K562 (cell line): ENCODE measurements around the gene STARD13.

Source experiments
- BRF2 ChIP-seq: IDR thresholded peaks from 3 replicates; pipeline ENCODE4 v1.6.1; 2011; ENCODE audit warnings: borderline replicate concordance, mild to moderate bottlenecking; ENCODE audit not compliant: insufficient read length, insufficient read depth
- HLTF ChIP-seq: fragments of 450-650 bp; IDR thresholded peaks from 2 replicates; pipeline ENCODE4 v1.6.1; 2016
- NFYB ChIP-seq: IDR thresholded peaks from 2 replicates; pipeline ENCODE4 v1.6.1; 2011; ENCODE audit warnings: mild to moderate bottlenecking, moderate library complexity; ENCODE audit not compliant: insufficient read length; ENCODE audit errors: extremely low read depth
- POLR2A ChIP-seq: fragments of 450-650 bp; conservative IDR thresholded peaks from 2 replicates; pipeline ENCODE4 v1.6.1; 2016
- REST ChIP-seq, 2 experiments: fragments of 450-650 bp; formaldehyde crosslinking in 1 of 2; IDR thresholded peaks; 2 replicates each; pipeline versions ENCODE4 v1.4.0 to v1.6.1; 2014 to 2020; ENCODE audit warnings: mild to moderate bottlenecking in 2 of 2, borderline replicate concordance in 1 of 2, low read depth in 1 of 2
- USF1 ChIP-seq: sonication (generic); formaldehyde crosslinking; IDR thresholded peaks from 2 replicates; pipeline ENCODE4 v1.9.0; 2022; ENCODE audit warnings: mild to moderate bottlenecking, missing genetic modification reagents
- YY1 ChIP-seq, 3 experiments: IDR thresholded peaks; 2 replicates each; pipeline ENCODE4 v1.6.1; 2011; ENCODE audit warnings: low read length in 2 of 3, mild to moderate bottlenecking in 2 of 3, moderate library complexity in 2 of 3, borderline replicate concordance in 1 of 3, control low read depth in 1 of 3, low read depth in 1 of 3; ENCODE audit not compliant: insufficient read depth in 3 of 3, insufficient replicate concordance in 2 of 3, control insufficient read depth in 1 of 3, insufficient read length in 1 of 3; ENCODE audit errors: extremely low read depth in 1 of 3
- ZBED1 ChIP-seq: IDR thresholded peaks from 2 replicates; pipeline ENCODE4 v1.6.1; 2014

- TF ChIP-seq REST (IDR thresholded peaks at IDR 0.05; ENCODE audit: borderline replicate concordance) (no peak), REST (CRISPR knock-in tag; IDR thresholded peaks at IDR 0.05; ENCODE audit: low read depth) (no peak), BRF2 (no peak), USF1 (no peak), NFYB (no peak), POLR2A (no peak), HLTF (no peak), ZBED1 (no peak), YY1 (IDR thresholded peaks at IDR 0.05; ENCODE audit: borderline replicate concordance in 1 of 3, control insufficient read depth in 1 of 3, extremely low read depth in 1 of 3, insufficient read depth in 3 of 3, insufficient read length in 1 of 3, insufficient replicate concordance in 2 of 3, low read depth in 1 of 3, low read length in 2 of 3) (no peak)
Measured at GRCh38 chr13:33218020-33218419, 67.5 kb downstream of the STARD13 start.
